ENCODE data around the gene SCYL3.
"Not testable (repeated sequence)": the region's sequence is repeated elsewhere in the genome, so short reads cannot be mapped to it uniquely, and the experiment has no call there.

The SCYL3 gene

DNA sequence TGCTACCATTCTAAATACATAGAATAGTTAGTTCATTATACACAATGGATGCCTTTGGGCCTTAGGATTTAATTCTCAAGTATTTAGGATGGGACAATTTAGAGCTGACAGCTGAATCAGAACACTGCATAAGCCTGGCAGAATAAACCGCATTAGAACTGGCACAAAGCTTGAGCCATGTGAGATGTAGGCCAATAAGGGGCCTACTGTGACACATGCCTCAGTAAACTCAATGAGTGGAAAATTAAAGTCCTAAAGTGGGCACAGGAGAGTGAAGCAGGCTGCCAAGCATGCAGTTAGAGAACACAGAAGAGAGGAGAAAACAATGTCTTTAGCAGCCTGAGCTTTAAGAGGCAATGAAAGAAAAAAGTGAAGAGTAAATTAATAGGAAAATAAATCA lies 24.3 kb downstream of the SCYL3 start:
- no peak for DNase-seq

- no peak for DNase-seq
These were observed 24.7 kb downstream of the SCYL3 start for GRCh38 chr1:169868978-169869377.

GRCh38 chr1:169867012-169867675 lies 26.6 kb downstream of the SCYL3 start:
- no peak for DNase-seq

DNA sequence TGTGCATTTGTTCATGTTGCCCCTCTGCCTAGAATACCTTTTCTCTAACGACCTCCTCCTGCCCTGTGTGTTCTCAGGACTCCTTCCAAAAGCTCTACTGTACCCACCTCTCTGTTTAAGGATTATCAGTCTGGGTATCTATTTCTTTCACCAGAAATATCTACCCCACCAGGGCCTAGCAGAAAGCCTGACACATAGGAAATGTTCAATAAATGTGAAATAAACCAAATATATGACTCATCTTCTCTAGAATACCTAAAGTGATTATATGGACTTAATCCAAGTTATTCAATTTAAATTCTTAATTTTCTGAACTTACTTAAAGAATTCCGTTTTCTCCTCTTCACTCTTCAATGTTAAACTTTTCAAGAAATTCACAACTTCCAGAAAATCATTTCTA lies 27.1 kb downstream of the SCYL3 start:
- no peak for DNase-seq

DNA sequence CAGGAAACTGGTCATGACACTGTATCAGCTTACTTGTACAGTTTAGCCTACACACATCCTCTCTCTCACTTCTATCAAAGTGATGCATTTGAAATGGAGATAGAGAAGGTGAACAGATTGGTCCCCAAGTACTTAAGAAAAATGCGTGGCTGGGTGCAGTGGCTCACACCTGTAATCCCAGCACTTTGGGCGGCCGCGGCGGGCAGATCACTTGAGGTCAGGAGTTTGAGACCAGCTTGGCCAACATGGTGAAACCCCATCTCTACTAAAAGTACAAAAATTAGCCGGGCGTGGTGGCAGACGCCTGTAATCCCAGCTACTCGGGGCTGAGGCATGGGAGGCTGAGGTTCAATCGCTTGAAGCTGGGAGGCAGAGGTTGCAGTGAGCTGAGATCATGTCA lies 29.2 kb downstream of the SCYL3 start:
- DNase-seq: not testable (repeated sequence)

DNA sequence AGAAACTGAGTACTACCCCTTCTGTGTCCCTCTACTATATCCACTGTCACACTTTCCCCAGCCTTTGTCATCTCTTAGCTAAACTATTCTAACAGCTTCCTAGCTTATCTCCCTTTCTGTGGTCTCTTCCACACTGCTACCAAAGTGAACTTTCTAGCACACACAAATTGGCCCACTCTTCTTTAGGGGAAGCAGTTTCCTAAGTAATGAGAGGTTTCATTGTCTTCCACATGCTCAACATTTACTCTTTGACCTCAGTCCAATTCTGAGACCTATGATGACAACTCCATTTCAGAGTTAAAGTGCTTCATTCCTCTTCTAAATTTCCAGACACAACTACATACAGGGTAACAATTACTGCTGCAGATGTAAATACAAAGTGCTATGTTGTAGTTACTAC lies 32.9 kb downstream of the SCYL3 start:
- DNase-seq: no peak

GRCh38 chr1:169860187-169860586 lies 33.5 kb downstream of the SCYL3 start:
- DNase-seq: no peak

- no peak for DNase-seq
These were observed 34.7 kb downstream of the SCYL3 start for GRCh38 chr1:169859001-169859400.

DNA sequence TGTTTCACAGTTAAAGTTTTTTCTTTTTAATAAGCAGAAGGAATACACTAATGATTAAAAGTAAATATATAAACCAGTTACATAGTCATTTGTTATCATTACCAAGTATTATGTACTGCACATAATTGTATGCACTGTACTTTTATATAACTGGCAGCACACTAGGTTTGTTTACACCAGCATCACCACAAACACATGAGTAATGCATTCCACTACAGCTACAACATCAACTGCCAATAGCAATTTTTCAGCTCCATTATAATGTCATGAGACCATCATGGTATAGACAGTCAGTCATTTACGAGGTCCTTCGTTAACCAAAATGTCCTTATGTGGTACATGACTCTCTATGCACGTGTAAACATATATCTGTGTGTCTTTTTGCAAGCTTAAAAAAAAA lies 35.2 kb downstream of the SCYL3 start:
- peak; percentile 18 for DNase-seq

- no peak for DNase-seq
These were observed 40.4 kb downstream of the SCYL3 start for GRCh38 chr1:169853341-169853740.

DNA sequence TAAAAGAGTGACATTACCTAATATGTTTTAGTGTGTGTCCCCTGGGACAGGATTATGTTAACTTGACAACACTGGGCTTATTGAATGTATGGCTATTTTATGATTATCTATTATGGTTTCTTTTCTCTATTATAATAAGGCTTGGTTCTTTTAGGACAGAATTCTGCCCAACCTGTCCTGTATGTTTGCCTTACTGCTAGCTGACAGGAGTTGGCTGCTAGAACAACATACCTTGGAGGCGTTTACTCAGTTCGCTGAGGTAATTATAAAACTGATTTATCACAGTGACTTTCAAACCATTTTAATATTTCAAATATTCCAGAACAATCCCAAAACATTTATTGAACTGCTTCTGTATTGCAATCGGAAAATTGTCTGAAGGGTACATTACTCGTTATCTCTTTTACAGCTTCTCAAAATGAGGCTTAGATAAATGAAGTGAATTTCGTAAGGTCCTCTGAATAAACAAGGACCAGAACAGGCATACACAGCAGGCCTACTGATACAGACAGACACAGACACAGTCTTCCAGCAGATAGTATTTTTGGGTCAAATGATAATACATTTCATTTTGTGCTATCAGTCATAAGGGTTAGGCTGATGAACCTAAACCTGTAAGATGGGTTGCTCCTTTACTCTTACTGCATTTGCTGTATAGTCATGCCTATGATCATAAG lies 44.2 kb downstream of the SCYL3 start:
- DNase-seq: no peak

- DNase-seq: no peak
These were observed 45.2 kb downstream of the SCYL3 start for GRCh38 chr1:169848456-169848855.

DNA sequence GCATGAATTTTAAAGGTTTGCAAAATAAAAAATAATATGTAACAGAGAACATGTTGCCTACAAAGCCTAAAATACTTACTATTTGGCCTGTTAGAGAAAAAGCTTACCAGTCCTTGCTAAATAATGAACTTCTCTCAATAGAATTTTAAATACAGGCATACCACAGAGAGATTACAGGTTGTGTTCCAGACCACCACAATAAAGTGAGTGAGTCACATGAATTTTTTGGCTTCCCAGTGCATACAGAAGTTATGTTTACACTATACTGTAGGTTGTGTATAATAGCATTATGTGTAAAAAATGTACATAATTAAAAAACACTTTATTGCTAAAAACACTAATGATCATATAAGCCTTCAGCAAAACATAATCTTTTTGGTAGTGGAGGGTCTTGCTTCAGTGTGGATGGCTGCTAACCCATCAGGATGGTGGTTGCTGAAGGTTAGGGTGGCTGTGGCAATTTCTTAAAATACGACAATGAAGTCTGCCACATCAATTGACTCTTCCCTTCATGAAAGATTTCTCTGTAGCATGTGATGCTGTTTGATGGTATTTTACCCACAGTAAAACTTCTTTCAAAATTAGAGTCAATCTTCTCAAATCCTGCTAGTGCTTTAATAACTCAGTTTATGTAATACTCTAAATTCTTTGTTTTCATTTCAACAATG lies 48.6 kb downstream of the SCYL3 start:
- no peak for DNase-seq

DNA sequence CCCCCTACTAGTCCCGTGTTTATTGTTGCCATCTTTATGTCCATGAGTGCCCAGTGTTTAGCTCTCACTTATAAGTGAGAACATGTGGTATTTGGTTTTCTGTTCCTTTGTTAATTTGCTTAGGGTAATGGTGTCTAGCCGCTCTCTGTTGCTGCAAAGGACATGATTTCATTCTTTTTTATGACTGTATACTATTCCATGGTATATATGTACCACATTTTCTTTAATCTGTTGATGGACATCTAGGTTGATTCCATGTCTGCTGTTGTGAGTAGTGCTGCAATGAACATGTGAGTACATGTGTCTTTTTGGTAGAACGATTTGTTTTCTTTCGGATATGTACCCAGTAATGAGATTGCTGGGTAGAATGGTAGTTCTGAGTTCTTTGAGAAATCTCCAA lies 54.8 kb downstream of the SCYL3 start:
- DNase-seq: no peak

GRCh38 chr1:169836198-169836597 lies 57.5 kb downstream of the SCYL3 start:
- no peak for DNase-seq

- DNase-seq: no peak
These were observed 58.0 kb downstream of the SCYL3 start for GRCh38 chr1:169835647-169836046.

GRCh38 chr1:169834869-169835268 lies 58.8 kb downstream of the SCYL3 start:
- DNase-seq: no peak

- DNase-seq: no peak
These were observed 60.4 kb downstream of the SCYL3 start for GRCh38 chr1:169833179-169833901.

GRCh38 chr1:169829671-169830070 lies 64.0 kb downstream of the SCYL3 start:
- no peak for DNase-seq

DNA sequence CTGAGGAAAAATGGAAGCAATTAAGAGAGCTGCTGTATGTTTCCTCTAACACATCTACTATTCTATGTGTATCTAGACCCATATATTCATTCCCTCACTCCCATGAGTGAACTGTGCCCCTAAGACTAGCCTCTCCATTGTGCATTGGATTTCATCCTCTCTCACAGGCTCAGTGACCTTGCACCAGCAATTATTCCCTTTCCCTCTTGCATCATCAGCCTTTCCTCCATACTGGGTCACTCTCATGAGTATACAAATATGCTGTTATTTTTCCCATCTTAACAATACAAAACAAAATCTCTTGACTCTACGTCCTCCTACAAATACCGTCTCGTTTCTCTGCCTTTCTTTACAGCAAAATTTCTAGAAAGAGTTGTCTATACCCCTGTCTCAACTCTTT lies 69.5 kb downstream of the SCYL3 start:
- DNase-seq: no peak

- no peak for DNase-seq
These were observed 72.2 kb downstream of the SCYL3 start for GRCh38 chr1:169821500-169821899.

GRCh38 chr1:169816617-169817016 lies 77.1 kb downstream of the SCYL3 start:
- no peak for DNase-seq

- DNase-seq: no peak
These were observed 79.4 kb downstream of the SCYL3 start for GRCh38 chr1:169814265-169814664.

DNA sequence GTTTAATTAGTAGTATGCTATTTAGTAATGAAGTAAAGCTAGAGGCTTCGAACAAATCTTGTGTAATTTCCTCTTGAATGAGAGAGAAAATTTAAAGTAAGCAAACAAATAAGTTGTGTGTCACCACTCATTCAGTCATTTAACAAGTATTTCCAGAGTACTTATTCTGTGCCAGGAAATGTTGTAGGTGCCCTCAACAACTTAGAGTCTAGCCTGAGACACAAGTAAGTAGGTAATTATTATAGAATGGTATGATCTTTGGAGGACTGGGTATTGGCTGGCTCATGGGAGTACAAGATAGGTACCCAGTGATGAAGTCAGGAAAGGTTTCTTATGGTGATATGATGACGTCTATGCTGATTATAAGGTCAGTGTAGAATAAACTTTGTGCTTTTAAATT lies 81.6 kb downstream of the SCYL3 start:
- no peak for DNase-seq
